SU-DHL-6 (cell line): ENCODE data around the gene RBM33.

Experiments used
- EZH2phosphoT487 ChIP-seq: fragments of 200-600 bp; sonication (generic), shearing (Covaris generic); conservative IDR thresholded peaks from 2 replicates; pipeline ENCODE4 v1.6.1; 2018; ENCODE audit warnings: mild to moderate bottlenecking, antibody characterized with exemption, low read length, moderate library complexity, mixed read lengths
- TF ChIP-seq, protein P1 (sequence below): fragments of 200-600 bp; sonication (generic); IDR thresholded peaks from one replicate; pipeline ENCODE4 v1.5.1; 2017; ENCODE audit warnings: antibody characterized with exemption, mild to moderate bottlenecking, low read length, moderate library complexity; ENCODE audit not compliant: insufficient read depth, poor library complexity, severe bottlenecking

DNA sequence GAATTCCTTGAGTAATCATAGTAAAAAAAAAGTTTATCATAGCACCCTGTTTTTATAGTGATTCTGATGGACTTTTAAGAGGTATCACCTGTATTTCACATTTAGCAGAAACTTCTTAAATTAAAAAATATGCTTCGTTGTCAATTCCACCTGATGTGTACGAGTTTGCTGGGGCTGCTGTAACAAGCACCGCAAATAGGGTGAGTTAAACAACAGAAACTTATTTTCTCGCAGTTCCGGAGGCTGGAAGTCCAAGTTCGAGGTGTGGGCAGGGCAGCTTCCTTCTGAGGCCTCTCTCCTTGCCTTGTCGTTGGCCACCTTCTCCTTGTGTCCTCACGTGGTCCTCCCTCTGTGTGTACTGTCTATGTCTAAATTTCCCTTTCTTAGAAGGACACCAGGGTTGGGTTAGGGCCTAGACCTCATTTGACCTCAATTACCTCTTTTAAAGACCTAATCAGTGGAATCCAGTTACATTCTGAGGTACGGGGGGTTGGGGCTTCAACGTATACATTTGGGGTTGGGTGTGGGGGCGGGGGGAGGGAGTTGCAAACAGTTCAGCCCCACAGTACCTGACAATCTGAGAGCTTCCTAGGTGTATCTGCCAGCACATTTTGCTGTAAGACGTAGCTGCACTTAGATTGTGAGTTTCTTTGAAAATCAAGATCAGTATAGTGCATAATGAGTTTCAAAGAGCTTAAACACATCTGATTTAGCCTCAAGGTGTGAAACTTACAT lies 72.7 kb downstream of the RBM33 start:
- TF ChIP-seq, protein P1, sequence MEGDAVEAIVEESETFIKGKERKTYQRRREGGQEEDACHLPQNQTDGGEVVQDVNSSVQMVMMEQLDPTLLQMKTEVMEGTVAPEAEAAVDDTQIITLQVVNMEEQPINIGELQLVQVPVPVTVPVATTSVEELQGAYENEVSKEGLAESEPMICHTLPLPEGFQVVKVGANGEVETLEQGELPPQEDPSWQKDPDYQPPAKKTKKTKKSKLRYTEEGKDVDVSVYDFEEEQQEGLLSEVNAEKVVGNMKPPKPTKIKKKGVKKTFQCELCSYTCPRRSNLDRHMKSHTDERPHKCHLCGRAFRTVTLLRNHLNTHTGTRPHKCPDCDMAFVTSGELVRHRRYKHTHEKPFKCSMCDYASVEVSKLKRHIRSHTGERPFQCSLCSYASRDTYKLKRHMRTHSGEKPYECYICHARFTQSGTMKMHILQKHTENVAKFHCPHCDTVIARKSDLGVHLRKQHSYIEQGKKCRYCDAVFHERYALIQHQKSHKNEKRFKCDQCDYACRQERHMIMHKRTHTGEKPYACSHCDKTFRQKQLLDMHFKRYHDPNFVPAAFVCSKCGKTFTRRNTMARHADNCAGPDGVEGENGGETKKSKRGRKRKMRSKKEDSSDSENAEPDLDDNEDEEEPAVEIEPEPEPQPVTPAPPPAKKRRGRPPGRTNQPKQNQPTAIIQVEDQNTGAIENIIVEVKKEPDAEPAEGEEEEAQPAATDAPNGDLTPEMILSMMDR: no peak
- no peak for TF ChIP-seq EZH2phosphoT487
